Adrenal gland (tissue), 12 donors: ENCODE data around the gene MAPKAP1. TPM values are rescaled to one million over a fixed set of nuclear protein-coding genes. Genes with fewer than 3 reads are reported as not detected.
A peak's percentile ranks its signal among the peaks of the same experiment; 100 is the strongest.

Experiments used
- DNase-seq, 7 donors: peaks; one replicate each; pipeline ENCODE4 v3.0.0-alpha.2; 2019 to 2020
- H3K27ac ChIP-seq, 5 donors: fragments of 200-600 bp; sonication (generic) in 4 of 5; 1 replicate in 3 of 5; 2 replicates in 2 of 5; pipeline versions ENCODE4 v1.5.1 to v1.8.0; 2016 to 2020; ENCODE audit warnings: mild to moderate bottlenecking in 1 of 5
- H3K27me3 ChIP-seq: fragments of 200-600 bp; 2 replicates; pipeline ENCODE4 v1.8.0; 2021
- H3K36me3 ChIP-seq, 2 donors: fragments of 200-600 bp; replicated peaks in 1 of 2; 1 replicate in 1 of 2; 2 replicates in 1 of 2; pipeline versions ENCODE4 v1.5.1 to v1.8.0; 2018 to 2022
- H3K4me1 ChIP-seq, 2 donors: fragments of 200-600 bp; replicated peaks in 1 of 2; 1 replicate in 1 of 2; 2 replicates in 1 of 2; pipeline versions ENCODE4 v1.5.1 to v1.8.0; 2018 to 2021
- H3K4me3 ChIP-seq, 4 donors: fragments of 200-600 bp; sonication (generic) in 3 of 4; one replicate each; pipeline ENCODE4 v1.5.1; 2016 to 2018
- H3K9me3 ChIP-seq, 3 donors: fragments of 200-600 bp; sonication (generic) in 1 of 3; replicated peaks in 1 of 3; 1 replicate in 2 of 3; 2 replicates in 1 of 3; pipeline versions ENCODE4 v1.5.1 to v1.8.0; 2016 to 2021
- POLR2A ChIP-seq, 2 donors: fragments of 450-650 bp; IDR thresholded peaks; one replicate each; pipeline ENCODE4 v1.6.1; 2017; ENCODE audit warnings: antibody characterized with exemption in 2 of 2, mild to moderate bottlenecking in 2 of 2, moderate library complexity in 1 of 2
- WGBS, 4 donors: extraction: QIAGEN DNeasy Blood & Tissue Kit in 2 of 4; methylation state at CpG; one replicate each; pipeline versions ENCODE4 v1.1.5 to v1.1.7; 2013 to 2017; 5-methylcytosine and 5-hydroxymethylcytosine counted together
- intact Hi-C, 2 donors: fragments of 100-400 bp; cut with DNase I; formaldehyde crosslinking; loops; one replicate each; pipeline versions ENCODE4 v1.14.1 to v1.15.0; 2022 to 2023
- polyA plus RNA-seq, 3 donors: library from polyadenylated mRNA; stranded (reverse); fragments of 200-250 nt in 2 of 3; fragments of 350-450 nt in 1 of 3; fragmentation: Illumina TruSeq in 1 of 3; extraction: RNeasy Lipid Tissue Mini Kit (QIAGEN cat#74804) in 1 of 3; gene quantifications; one replicate each; pipeline ENCODE4 v1.2.3, GENCODE V29; 2013 to 2014
- total RNA-seq, 9 donors: library from RNA; depleted of rRNA in 4 of 9; stranded (reverse); fragments of >200 nt in 4 of 9; fragments of 120-200 nt in 1 of 9; fragmentation: NEBNext Ultra II Directional in 1 of 9; extraction: Animal tissue kit (Norgen Biotek cat#: 25700) in 1 of 9; gene quantifications; one replicate each; pipeline versions ENCODE4 v1.1.0 to v1.2.4, GENCODE V29; 2013 to 2023
- TF ChIP-seq, protein P1 (sequence below), 6 experiments: fragments of 450-650 bp in 4 of 6; fragments of 200-600 bp in 2 of 6; sonication (generic) in 1 of 6; IDR thresholded peaks; 1 replicate in 5 of 6; 2 replicates in 1 of 6; pipeline versions ENCODE4 v1.5.1 to v1.8.0; 2016 to 2021; ENCODE audit warnings: antibody characterized with exemption in 6 of 6, mild to moderate bottlenecking in 2 of 6, moderate library complexity in 1 of 6
- donor health status: healthy with polysubstance abuse.
- donor health status: Bipolar disorder and iron deficiency.
- donor health status: DM: yes; HTN: yes; CAD: no.
- donor health status: DM: no; HTN: no; CAD: no.
- donor health status: DM: no; HTN: no; CAD: no.
- donor health status: DM: yes; HTN: yes; CAD: no.

MAPKAP1 gene
- total and polyA plus RNA-seq, 12 donors: 72.2 to 156 (median 94.9) TPM

DNA sequence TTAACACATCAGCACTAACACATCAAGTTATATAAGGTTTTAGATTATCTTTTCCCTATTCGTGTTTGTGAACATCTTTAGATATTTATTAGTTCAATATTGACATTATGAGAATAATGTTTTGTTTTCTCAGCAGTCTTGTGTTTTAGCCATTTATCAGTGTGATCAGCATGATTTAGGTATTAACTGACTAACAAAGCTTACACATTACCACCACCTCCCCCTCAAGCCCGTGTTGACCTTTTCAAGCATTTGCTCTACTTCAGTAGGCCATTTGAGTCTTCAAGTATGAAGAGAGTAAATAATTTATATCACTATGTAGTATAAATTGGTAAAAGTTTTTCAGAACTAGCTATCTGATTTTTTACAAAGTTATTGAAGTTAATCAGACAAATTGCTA, 47.1 kb upstream of the MAPKAP1 start:
- peaks cover 33 to 97% of the 10 kb centered on the region in 2 donors for H3K4me1 ChIP-seq
- H3K27me3 ChIP-seq: no peaks in the 10 kb centered on the region
- H3K4me3 ChIP-seq: no peak overlapping the region
- DNase-seq: no peak
- no peaks in the 10 kb centered on the region for H3K9me3 ChIP-seq
- no peak overlapping the region for H3K27ac ChIP-seq
- WGBS, 4 donors: 34 to 47% (median 41%) methylated on average over 2 of the region's 2 CpGs
- TF ChIP-seq, protein P1, sequence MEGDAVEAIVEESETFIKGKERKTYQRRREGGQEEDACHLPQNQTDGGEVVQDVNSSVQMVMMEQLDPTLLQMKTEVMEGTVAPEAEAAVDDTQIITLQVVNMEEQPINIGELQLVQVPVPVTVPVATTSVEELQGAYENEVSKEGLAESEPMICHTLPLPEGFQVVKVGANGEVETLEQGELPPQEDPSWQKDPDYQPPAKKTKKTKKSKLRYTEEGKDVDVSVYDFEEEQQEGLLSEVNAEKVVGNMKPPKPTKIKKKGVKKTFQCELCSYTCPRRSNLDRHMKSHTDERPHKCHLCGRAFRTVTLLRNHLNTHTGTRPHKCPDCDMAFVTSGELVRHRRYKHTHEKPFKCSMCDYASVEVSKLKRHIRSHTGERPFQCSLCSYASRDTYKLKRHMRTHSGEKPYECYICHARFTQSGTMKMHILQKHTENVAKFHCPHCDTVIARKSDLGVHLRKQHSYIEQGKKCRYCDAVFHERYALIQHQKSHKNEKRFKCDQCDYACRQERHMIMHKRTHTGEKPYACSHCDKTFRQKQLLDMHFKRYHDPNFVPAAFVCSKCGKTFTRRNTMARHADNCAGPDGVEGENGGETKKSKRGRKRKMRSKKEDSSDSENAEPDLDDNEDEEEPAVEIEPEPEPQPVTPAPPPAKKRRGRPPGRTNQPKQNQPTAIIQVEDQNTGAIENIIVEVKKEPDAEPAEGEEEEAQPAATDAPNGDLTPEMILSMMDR (IDR thresholded peaks at IDR 0.05): no peak
- no peak for TF ChIP-seq POLR2A (IDR thresholded peaks at IDR 0.05)
- H3K36me3 ChIP-seq: no peaks in the 10 kb centered on the region
- intact Hi-C loops: no loop called here

DNA sequence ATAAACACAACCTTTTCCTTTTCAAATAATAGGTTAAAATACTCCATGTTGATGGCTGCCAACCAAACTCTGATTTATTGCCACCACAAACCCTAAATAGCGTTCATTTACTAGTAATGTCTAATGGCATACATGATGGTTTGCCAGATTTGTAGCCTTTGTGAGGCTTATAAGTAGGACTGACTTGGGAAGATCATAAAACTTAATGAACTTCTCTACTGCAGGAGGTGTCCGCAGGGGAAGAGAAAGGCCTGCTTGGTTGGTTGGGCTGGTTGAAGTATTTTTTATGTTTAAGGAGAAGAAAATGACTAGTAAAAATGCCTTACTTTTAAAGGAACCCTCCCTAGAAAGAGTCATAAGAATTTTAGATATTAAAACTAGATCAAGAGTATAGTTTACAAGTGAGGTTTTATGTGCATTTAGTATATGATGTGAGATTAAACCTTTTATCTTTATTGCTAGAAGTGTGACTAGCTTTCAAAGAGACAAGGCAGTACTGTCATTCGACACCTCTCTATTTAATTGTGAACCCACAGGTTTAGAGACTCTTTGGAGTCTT, 45.1 kb upstream of the MAPKAP1 start:
- no peak for DNase-seq
- intact Hi-C loops: no loop called here
- no peaks in the 10 kb centered on the region for H3K27me3 ChIP-seq
- WGBS, 4 donors: 56 to 66% (median 59%) methylated on average over 3 of the region's 3 CpGs
- TF ChIP-seq, protein P1 (IDR thresholded peaks at IDR 0.05): no peak
- TF ChIP-seq POLR2A (IDR thresholded peaks at IDR 0.05): no peak
- no peaks in the 10 kb centered on the region for H3K9me3 ChIP-seq
- H3K4me1 ChIP-seq: peaks cover 24 to 77% of the 10 kb centered on the region in 2 donors
- peak overlapping the region in 2 of 5 donors; percentile 23 to 49 for H3K27ac ChIP-seq
- no peak overlapping the region for H3K4me3 ChIP-seq
- H3K36me3 ChIP-seq: no peaks in the 10 kb centered on the region

DNA sequence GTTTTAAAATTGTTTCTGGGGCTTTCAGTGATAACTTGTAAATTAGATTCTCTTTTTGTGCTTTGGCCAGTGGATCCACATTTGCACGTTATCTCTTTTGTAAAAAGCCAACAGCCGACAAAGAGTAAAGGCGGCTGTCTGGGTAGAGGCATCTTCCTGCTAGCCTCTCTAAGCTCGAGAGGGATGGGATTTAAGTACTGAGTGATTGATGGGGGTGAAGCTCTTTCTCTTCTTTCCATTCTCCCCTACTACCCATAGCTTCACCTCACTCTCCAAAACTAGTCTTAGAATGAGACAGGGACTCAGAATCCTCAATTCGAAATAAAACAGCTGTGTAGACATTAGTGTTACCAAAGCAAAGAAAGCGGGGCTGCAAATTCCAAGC, 43.6 kb upstream of the MAPKAP1 start:
- Histone ChIP-seq H3K4me3 (peak overlapping the region in 2 of 4 donors; percentile 16 to 75), H3K27me3 (no peaks in the 10 kb centered on the region), H3K9me3 (no peaks in the 10 kb centered on the region), H3K4me1 (peaks cover 24 to 66% of the 10 kb centered on the region in 2 donors), H3K36me3 (no peaks in the 10 kb centered on the region), H3K27ac (peak overlapping the region in 4 of 5 donors; percentile 11 to 87 (median 35))
- no peak for TF ChIP-seq POLR2A (IDR thresholded peaks at IDR 0.05)
- TF ChIP-seq, protein P1 (IDR thresholded peaks at IDR 0.05): no peak
- DNase-seq: no peak
- intact Hi-C loops: no loop called here
- 39 to 61% (median 46%) methylated on average over 6 of the region's 6 CpGs for WGBS, 4 donors

DNA sequence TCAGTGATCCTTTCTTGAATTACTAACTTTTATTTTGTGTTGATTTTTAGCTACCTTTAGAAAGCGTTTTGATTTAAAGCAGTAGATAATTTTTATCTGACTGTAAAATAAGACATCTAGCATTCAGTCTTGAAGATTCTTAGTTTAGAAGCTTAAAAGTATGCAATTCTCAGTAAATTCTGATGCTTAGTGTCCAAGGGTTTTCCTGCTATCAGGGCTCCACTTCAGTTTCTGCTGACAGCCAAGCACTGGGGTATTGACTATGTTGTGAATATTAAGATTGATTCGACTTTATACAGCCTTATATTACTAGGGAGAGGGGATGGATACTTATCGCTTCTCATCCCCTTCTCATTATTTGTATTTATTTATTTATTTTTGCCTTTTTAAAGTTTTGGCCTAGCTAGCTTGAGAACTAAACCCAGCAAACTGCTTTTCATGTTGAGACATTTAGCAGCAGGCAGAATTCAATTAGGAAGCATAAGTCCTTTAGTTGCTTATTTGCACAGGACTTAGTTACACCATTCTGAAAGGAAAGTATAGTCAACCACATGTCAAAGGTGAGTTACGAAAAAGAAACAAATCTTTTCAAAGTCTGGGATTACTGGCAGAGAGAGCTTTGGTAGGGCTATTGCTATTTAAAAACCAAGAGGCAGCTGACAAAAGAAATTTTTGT, 43.1 kb upstream of the MAPKAP1 start:
- 43 to 53% (median 45%) methylated on average over 4 of the region's 4 CpGs for WGBS, 4 donors
- peaks cover 24 to 65% of the 10 kb centered on the region in 2 donors for H3K4me1 ChIP-seq
- TF ChIP-seq, protein P1 (IDR thresholded peaks at IDR 0.05): no peak
- TF ChIP-seq POLR2A (IDR thresholded peaks at IDR 0.05): no peak

More for the DNA sequence above, 43.1 kb upstream of the MAPKAP1 start:
- Histone ChIP-seq H3K9me3 (no peaks in the 10 kb centered on the region), H3K27ac (peak overlapping the region; percentile 9 to 87 (median 21)), H3K36me3 (no peaks in the 10 kb centered on the region), H3K27me3 (no peaks in the 10 kb centered on the region), H3K4me3 (peak overlapping the region in 2 of 4 donors; percentile 16 to 75)
- no peak for DNase-seq
- intact Hi-C loops: loop anchor here in 1 of 2 donors (5.0 kb wide), 2 partner anchors 72 to 338 kb away; no protein-coding TSS in a partner anchor
